T-helper 1 cell treated with Interleukin-12 subunit alpha and Interleukin-12 subunit beta and Interleukin-4 antibody, amounts not matched to agents 30 ng/mL and 1 ng/mL, for 36 hours (primary cell): Measurements from ENCODE around the gene PPP1R15B. TPM values are rescaled to one million over a fixed set of nuclear protein-coding genes. Genes with fewer than 3 reads are reported as not detected.

Experiments used
- intact Hi-C: fragments of 100-400 bp; cut with micrococcal nuclease; formaldehyde crosslinking; loops from one replicate; pipeline ENCODE4 v1.15.1; 2024
- total RNA-seq: library from RNA; stranded (reverse); gene quantifications from 2 replicates; pipeline ENCODE4 v1.2.3, GENCODE V29; 2022

PPP1R15B gene
- total RNA-seq, result 74.5 and 75.6 TPM in 2 replicates

DNA sequence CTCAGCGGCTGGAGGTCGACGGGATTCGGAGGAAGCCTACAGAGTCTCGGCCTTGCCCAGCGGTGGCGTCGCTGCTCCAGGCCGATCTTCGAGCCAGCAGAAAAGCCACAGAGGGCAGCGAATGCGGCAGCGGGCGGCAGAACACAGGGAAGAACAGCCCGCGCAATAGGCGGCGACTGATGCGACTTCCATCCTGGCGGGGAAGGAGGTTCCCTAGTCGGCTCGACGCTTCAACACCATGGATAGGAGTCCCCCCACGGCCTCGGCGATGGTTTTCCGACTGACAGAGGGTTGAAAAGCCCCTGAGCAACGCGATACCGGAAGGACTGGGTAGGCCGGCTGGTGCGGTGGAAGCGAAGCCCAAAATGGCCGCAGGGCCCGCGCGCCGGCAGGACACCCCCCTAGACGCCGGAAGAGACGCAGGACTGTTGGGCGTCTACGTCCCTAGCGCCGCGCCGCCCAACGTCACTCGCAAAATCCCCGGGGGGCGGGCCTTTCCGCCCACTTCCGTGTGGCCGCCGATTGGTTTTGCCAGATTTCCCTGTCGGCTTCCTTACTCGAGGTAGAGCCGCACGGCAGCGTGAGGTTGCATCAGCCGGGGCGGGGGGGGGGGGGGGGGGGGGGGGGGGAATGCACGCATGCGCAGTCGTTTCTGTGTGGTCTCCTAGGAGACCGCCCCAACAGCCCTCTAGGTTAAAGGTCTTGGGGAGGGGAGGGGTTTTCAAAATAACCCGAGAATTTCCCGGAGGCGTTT is at the start of gene PPP1R15B:
TSS of gene PPP1R15B (minus strand) at position 367 of the 754 bp plus-strand sequence. CDS start 406 bp downstream, outside the sequence.
- intact Hi-C loops, result loop anchor here (1.0 to 5.0 kb wide), 14 partner anchors 19 to 1523 kb away; partner anchors contain the start of genes DSTYK, MDM4, PIK3C2B and RABIF

DNA sequence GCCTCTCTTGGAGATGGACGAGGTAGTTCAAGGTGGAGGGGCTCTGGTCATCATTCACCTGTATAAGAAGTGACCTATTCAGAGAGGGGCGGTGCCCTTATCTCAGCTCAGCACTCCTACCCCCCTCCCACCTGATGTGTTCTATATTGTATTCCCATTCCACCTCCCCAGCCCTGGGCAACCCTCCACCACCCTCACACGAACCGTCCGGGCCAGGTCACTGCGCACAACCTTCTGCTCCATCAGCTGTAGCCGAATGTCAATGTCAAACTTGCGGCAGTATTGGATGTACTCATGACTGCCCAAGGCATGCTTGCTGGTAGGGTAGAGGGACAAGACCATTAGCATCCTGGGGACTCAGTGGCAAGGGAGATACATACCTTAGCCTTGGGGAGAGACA is 48.7 kb upstream of the PPP1R15B start:
- intact Hi-C loops, result no loop called here

DNA sequence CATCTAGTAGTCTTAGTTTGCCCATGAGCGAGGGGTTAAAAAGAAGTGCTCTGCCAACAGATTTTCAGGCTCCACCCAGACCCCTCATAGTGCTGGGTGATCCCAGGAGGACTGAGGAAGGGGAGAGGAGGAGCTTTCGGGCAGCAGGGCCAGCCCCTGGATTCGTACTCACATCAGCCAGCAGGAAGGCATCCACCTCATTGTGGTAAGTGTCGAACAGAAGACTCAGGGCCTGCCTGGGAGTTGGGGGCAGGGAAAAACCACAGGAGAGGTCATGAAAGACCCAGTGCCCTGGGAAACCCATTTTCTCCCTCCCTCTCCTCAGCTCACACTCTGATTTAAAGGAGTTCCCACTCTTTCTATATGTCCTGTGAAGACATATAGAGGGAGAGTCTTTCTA is 48.1 kb upstream of the PPP1R15B start:
- intact Hi-C loops, result no loop called here

DNA sequence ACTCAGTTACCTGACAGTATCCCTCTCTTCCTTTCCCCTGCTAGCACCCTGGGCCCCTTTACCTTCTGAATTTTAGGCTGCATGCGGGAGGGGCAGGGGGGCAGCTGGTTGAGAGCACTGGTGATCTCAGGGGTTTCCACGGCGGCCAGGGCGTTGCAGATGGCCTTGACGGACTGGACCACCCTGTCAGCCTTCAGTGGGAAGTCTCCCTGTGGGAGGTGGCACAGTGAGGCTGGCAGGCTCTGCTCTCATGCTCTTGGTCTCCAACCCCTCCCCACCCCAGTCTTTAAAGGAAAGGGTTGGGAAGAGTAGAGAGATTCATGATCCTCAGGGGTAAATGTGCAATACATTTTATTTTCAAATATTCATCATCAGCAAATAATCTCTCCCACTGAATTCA is 46.0 kb upstream of the PPP1R15B start:
- intact Hi-C loops, result no loop called here

DNA sequence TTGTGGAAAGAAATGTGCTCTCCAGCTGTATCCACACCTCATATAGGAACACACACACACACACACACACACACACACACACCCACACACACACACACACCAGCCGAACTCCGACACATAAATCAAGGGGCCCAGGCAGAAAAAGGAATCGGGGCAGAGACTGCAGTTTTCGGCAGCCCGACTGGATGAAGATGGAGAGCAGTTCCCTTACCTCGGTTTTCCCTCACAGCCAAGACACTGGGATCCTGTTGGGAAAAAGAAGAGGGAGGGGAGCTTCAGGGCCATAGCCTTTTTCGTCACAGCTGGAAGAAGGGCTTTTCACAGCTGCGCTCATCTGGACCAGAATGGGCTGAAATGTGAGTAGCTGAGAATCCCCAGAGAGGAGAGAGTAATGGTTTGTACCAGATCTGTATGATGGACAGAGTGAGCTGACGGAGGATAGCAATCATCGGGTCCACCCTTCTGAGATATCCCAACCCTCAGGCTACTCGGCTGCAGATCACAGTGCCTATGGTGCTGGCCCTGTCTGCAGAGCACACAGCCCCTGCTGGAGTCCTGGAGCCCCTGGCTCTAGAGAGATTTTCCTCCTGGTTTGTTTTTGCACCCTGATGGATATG is 45.3 kb upstream of the PPP1R15B start:
- intact Hi-C loops, result no loop called here

DNA sequence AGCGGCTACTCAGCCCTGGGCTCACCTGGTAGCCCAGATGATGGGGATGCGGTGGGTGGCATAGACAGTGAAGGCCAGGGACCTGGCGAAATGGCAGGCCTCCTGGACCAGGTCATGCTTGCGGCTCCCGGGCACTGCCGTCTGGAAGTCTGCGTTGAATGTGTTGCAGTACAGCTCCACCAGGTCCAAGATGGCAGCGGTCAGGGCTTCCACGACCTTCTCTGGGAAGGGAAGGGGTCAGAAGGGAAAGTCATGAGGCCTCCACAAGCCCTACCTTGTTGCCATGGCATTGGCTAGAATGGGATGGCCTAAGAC is 44.2 kb upstream of the PPP1R15B start:
- intact Hi-C loops, result no loop called here

DNA sequence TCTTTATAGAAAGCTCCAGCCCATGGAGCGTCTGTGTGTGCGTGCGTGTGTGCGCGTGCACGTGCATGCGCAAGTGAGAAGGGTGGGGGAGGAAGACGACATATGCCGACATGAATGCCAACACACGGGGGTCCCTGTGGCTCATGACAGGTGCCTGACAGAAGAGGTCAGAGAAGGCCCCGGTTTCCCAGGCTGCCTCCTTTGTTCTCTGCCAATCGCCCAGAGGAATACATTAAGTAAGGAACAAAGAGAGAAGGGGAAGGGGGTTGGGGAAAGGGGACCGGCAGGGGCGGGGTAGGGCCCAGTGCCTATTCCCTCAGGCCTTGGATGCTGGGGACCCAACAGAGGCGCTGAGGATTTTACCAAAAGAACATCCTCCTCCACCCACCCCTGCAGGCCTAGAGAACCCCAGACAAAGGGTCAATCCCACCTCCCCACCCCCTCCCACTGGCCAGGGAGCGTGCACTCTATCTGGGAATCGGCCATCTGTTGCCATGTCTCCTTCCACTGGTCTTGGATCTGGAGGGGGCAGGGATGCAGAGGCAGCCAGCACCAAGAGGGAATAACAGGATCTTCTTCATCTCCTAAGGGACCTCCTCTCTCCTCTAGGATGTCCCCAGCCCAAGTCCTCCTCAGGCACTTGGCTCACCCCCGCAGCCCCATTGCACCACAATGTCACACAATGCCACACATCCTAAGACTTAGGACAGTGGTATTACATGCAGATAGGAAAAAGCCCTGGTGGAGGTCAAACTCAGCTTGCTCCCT is 43.6 kb upstream of the PPP1R15B start:
- intact Hi-C loops, result no loop called here

DNA sequence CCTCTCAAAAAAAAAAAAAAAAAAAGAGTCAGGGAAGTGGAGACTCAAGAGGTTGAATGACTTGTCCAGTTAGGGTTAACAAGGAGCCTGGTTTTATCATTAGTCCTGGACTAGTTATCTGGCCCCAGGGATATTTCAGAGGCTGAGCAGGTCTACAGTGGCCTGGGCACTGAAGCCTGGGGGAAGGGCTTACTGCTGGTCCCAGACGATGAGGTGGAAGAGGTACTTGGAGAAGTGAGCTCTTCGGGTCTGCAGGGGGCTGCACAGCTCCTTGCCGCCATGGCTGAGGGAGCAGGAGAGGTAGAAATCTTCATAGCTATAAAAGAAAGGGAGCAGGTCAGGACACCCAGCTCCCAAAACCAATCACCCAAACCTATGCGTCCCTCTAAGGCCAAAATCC is 42.9 kb upstream of the PPP1R15B start:
- intact Hi-C loops, result no loop called here

DNA sequence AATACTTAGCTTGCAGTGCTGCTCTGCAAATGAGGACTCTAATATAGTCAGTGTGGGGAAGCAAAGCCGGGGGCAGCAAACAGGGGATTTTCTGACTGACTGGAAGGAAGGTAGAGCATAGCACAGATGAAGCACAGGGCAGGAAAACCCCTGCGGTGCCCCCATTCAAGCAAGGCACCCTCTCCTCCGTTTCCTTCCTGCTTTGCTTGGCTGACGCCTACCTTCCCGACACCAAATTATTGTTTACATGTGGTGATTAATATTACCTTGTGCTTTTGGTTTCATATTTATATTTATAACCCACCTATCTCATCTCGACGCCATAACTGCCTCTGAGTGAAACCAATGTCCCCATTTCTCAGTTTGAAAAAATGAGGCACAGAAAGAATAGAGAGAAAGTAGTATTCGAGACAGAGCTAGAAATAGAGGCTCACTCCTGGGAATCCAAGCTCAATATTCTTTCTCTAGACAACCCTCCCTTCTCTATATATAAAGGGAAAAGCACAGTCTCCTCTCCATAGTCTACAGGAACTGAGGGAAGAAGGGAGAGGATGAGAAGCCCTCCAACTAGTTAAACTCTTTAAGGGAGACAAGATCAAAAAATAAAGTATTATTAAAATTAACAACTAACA is 41.6 kb upstream of the PPP1R15B start:
- intact Hi-C loops, result loop anchor here (1.0 kb wide), 3 partner anchors 41 to 53 kb away; partner anchors contain the start of gene PIK3C2B

DNA sequence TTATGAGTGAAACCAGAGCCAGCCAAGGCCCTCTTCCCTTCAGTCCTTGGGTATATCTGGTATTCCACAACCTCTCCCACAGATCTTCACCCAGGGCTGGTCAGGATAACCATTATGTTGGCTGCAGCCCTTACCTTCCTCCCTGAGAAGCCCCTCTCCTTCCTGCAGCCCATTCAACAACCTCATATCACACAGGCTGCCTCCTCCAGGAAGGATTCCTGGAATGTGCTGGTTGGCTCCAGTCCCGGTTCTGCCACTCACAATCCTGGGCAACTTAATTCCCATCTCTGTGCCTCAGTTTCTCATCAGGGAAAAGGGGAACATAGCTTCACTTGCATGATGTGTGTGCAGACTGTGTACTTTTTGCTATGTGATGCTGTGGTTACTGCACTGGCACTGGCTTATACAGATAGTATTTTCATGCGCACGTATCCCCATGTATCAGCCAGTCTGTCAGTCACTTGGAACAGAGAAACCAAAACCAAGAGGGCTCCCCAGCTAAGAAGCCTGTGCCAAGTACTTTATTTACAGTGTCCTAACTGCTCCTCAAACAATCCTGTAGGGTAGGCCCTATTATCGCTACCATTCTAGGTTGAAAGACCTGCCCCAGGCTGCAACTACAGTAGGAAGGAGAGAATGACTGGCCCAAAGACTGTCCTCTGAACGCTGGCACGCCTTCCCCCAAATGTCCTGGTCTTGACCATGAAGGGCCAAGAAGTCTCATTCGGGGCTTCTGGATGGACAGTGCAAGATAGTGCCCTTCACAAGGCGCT is 39.9 kb upstream of the PPP1R15B start:
- intact Hi-C loops, result no loop called here

DNA sequence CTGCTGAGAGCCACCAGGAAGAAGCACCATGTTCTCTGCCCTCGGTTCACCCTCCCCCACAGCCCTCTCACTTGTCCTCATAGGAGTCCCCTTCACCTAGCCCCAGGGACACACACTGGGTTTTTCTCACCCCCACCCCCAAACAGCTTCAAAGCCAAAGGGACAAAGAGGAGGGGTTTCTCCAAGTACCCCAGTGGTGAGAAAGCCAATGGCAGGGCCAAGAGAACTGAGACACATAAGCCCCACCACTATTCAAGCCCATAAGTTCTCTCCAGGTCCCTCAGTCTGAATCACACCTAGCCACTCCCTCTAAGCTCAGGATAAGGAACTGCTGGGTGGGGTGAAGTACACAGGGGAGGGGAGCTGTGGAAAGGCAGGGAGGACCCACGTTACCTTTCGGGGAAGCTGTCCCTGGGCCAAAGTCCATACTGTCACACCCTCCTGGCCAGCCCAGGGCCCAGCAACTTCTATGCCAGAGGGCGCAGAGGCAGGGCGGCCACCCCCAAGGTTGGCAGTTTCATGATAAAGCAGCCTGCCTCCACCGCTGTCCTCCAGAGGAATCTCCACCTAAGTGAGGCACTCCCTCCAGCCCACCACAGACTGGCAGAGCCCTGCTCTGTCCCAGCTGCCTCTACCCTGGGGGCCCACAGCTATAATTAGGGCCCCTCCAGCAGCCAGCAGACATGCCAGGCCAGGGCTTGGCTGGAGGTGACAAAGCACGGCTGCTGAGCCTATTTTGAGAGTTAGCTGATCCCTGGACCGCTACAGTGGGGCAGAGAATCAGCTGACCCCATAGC is 39.0 kb upstream of the PPP1R15B start:
- intact Hi-C loops, result no loop called here

DNA sequence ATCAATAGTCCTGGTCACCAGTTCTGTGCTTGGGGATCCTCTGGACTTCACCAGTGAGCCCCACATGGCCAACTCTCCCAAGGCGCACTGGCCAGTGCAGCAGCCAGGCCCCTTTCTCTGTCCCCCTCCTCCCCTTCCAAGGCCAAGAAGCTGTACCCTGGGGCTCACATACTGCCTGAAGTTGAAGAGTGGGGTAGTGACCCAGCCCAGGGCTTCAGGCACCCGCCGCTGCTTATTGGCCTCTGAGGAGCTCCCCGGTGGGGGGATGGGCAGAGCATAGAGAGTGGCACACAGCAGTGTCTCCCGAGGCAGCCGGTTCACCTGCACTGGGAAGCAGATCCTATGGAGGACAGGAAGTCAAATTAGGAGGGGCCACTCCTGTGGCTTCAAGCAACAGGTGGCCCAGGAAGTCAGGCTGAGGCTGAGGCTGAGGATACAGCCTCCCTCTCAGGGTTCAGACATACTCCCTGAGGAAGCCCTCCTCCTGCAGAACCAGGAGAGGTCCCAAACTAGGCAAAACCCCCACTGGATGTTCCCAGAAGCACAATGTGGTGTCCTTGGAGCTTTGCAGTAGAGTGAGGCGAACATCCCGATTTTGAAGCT is 38.2 kb upstream of the PPP1R15B start:
- intact Hi-C loops, result loop anchor here (5.0 kb wide), 2 partner anchors 118 to 287 kb away; no protein-coding TSS in a partner anchor

DNA sequence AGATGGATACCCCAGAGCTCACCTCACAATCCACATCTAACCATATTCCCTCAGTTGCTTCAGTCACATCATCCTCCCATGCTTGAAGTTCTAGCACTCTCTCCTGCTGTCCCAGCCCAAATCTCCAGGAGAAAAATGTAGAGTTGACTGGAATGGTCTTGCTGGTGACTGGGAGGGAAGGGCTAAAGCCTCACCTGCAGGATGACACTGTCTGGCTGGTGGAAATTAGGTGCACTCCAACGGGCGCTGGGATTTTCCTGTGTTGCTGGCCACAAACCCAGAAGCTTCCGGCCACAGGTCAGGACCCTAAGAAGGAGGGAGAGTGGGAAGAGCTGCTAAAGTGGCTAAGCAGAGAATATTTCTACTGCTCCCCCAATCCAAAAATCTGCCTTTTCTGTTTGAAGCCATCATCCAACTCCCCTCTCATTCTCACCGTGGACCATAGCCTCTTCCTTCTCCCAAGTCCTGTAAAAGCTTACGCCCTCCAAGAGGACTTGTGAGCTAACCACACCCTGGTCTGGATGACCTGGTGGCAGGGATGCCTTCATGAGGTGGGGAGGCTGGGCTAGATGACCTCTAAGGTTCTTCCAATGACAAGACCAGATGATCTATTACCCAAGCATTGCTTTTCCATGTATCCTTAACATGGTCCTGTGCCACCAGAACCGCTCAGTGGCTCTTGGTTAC is 37.5 kb upstream of the PPP1R15B start:
- intact Hi-C loops, result loop anchor here (5.0 kb wide), 2 partner anchors 118 to 287 kb away; no protein-coding TSS in a partner anchor

DNA sequence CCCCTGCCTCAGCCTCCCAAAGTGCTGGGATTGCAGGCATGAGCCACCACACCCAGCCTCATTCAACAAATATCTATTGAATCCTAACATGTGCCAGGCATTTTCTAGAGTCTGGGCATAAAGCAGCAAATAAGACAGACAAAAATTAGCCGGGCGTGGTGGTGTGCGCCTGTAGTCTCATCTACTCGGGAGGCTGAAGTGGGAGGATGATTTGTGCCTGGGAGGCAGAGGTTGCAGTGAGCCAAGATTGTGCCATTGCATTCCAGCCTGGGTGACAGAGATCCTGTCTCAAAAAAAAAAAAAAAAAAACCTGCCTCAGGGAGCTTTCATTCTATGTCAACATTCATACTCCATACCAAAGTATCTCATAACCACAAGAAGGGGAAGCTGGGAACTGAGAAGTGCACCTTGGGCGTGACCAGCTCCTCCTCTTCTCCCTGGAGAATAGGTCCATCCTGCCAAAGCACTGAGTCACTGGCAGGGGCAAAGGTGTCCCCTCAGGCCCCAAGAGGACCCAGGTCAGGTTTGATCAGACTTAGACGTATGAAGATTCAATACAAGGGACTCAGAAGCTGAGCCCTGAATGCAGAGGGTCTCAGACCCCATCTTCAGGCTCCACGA is 36.8 kb upstream of the PPP1R15B start:
- intact Hi-C loops, result loop anchor here (5.0 kb wide), 2 partner anchors 119 to 286 kb away; no protein-coding TSS in a partner anchor

DNA sequence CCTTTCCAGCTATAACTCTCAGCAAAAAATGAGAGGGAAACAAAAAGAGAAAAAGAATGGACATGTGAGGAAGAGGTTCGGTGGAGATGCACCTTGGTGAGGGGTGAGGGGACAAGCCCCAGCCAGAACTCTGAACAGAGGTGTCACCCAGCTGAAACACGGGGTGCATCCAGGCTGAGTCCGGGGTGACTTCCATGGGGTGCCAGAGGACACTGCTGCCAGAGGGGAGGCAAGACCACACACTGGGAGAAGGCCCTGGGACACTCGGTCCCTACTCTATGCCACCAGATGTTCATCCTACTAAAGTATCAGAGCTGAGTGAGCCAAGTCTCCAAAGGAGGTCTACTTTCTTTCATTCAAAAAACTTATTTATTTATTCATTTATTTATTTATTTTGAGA is 36.1 kb upstream of the PPP1R15B start:
- intact Hi-C loops, result loop anchor here (2.0 to 5.0 kb wide), 3 partner anchors 17 to 285 kb away; no protein-coding TSS in a partner anchor

DNA sequence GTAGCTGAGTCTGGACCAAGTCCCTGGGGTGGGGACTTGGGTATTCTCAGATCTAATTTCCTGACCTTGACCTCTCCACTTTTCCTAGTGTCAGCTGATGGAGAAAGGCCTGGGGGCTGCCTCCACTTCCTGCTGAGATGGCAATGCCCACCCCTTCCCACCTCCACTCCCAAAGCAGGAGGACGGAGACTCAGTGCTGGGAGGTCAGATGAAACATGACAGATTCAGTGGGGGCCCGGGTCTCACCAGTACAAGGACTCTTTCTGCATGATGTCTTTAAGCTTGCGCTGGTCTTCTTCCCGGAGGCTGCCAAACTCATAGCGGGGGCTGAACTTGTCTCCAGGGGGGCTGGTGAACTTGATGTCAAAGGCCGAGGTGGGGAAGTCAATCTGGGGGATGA is 35.6 kb upstream of the PPP1R15B start:
- intact Hi-C loops, result loop anchor here (2.0 to 5.0 kb wide), 3 partner anchors 16 to 285 kb away; no protein-coding TSS in a partner anchor

DNA sequence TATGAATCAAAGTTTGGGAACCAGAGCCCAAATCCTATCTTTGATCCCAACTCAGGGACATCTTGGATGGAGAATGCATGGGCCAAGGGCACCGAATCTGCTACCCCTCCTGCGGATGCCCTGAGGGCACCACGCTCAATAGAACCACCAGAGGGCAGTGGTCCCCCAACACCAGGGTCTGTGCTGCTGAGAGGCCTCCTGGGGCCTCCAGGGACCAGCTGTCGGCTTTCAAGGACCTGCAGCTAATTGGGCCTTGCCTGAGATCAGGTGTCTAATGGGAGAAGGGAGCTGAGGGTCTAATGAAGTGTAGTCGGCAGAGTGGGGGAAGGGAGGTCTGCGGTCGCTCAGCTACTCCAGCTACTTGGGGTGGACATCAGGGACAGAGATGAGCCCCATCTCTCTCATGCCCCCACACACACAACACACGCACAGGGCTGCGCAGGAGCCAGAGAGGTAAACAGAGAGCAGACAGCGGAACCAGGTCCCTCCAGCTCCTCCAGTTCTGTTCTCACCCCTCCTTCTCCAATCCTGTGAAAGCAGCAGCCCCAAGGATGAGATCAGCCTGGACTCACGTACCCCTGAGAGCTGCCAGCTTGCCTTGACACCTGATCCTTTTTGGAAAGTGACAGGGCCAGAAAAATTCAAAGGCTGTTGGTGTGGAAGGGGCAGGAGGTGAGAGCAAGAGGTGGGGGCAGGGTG is 34.9 kb upstream of the PPP1R15B start:
- intact Hi-C loops, result loop anchor here (1.0 to 5.0 kb wide), 6 partner anchors 16 to 361 kb away; partner anchors contain the start of gene PIK3C2B
